ENCODE results near the gene CELF1. TPM values are rescaled to one million over a fixed set of nuclear protein-coding genes. Genes with fewer than 3 reads are reported as not detected.

CELF1 gene
- total and polyA plus RNA-seq, 9 of the 15 experiments (the other 6 are each of a cell fraction or from before 2014, with no cell fraction given): 11.3 to 142 (median 77.4) TPM

DNA sequence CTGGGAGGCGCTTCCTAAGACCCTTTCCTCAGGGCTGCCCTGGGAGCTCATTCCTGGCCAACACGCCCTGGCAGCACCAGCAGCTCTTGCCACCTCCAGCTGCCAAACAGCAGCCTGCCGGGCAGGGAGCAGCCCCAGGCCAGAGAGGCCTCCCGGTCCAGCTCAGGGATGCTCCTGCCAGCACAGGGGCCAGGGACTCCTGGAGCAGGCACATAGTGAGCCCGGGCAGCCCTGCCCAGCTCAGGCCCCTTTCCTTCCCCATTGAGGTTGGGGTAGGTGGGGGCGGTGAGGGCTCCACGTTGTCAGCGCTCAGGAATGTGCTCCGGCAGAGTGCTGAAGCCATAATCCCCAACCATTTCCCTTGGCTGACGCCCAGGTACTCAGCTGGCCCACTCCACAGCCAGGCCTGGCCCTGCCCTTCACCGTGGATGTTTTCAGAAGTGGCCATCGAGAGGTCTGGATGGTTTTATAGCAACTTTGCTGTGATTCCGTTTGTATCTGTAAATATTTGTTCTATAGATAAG, 136.9 kb downstream of the CELF1 start (continued):
- TF ChIP-seq, protein P1, sequence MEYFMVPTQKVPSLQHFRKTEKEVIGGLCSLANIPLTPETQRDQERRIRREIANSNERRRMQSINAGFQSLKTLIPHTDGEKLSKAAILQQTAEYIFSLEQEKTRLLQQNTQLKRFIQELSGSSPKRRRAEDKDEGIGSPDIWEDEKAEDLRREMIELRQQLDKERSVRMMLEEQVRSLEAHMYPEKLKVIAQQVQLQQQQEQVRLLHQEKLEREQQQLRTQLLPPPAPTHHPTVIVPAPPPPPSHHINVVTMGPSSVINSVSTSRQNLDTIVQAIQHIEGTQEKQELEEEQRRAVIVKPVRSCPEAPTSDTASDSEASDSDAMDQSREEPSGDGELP (CRISPR knock-in tag; IDR thresholded peaks at IDR 0.05; ENCODE audit: borderline replicate concordance): 0 out of 2 replicates have a peak, but pooled peaks have one; percentile 21
- TF ChIP-seq, protein P2, sequence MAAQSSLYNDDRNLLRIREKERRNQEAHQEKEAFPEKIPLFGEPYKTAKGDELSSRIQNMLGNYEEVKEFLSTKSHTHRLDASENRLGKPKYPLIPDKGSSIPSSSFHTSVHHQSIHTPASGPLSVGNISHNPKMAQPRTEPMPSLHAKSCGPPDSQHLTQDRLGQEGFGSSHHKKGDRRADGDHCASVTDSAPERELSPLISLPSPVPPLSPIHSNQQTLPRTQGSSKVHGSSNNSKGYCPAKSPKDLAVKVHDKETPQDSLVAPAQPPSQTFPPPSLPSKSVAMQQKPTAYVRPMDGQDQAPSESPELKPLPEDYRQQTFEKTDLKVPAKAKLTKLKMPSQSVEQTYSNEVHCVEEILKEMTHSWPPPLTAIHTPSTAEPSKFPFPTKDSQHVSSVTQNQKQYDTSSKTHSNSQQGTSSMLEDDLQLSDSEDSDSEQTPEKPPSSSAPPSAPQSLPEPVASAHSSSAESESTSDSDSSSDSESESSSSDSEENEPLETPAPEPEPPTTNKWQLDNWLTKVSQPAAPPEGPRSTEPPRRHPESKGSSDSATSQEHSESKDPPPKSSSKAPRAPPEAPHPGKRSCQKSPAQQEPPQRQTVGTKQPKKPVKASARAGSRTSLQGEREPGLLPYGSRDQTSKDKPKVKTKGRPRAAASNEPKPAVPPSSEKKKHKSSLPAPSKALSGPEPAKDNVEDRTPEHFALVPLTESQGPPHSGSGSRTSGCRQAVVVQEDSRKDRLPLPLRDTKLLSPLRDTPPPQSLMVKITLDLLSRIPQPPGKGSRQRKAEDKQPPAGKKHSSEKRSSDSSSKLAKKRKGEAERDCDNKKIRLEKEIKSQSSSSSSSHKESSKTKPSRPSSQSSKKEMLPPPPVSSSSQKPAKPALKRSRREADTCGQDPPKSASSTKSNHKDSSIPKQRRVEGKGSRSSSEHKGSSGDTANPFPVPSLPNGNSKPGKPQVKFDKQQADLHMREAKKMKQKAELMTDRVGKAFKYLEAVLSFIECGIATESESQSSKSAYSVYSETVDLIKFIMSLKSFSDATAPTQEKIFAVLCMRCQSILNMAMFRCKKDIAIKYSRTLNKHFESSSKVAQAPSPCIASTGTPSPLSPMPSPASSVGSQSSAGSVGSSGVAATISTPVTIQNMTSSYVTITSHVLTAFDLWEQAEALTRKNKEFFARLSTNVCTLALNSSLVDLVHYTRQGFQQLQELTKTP (IDR thresholded peaks at IDR 0.05; ENCODE audit: low read depth in 1 of 2, partially characterized antibody in 2 of 2): no peak
- TF ChIP-seq, protein P3, sequence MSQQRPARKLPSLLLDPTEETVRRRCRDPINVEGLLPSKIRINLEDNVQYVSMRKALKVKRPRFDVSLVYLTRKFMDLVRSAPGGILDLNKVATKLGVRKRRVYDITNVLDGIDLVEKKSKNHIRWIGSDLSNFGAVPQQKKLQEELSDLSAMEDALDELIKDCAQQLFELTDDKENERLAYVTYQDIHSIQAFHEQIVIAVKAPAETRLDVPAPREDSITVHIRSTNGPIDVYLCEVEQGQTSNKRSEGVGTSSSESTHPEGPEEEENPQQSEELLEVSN (IDR thresholded peaks at IDR 0.05; ENCODE audit: borderline replicate concordance in 1 of 2, extremely low read depth in 1 of 2, insufficient read depth in 1 of 2, insufficient read length in 1 of 2, low read depth in 1 of 2, low read length in 1 of 2, poor library complexity in 1 of 2, severe bottlenecking in 1 of 2): no peak
- TF ChIP-seq FOXP1 (CRISPR knock-in tag; IDR thresholded peaks at IDR 0.05) (0 out of 2 replicates have a peak, but pooled peaks have one; percentile 1), FOSL1 (tag; conservative IDR thresholded peaks at IDR 0.05) (no peak), POLR2A (conservative IDR thresholded peaks at IDR 0.05) (peak; percentile 53), ZNF589 (CRISPR knock-in tag; IDR thresholded peaks at IDR 0.05; ENCODE audit: low read depth) (no peak), TGIF2 (CRISPR knock-in tag; IDR thresholded peaks at IDR 0.05) (no peak), MCM2 (IDR thresholded peaks at IDR 0.05; ENCODE audit: low read depth) (no peak)
- TF ChIP-seq, protein P4, sequence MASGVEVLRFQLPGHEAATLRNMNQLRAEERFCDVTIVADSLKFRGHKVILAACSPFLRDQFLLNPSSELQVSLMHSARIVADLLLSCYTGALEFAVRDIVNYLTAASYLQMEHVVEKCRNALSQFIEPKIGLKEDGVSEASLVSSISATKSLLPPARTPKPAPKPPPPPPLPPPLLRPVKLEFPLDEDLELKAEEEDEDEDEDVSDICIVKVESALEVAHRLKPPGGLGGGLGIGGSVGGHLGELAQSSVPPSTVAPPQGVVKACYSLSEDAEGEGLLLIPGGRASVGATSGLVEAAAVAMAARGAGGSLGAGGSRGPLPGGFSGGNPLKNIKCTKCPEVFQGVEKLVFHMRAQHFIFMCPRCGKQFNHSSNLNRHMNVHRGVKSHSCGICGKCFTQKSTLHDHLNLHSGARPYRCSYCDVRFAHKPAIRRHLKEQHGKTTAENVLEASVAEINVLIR (CRISPR knock-in tag; IDR thresholded peaks at IDR 0.05): no peak

Small RNA genes within 50 kb of the gene (small RNA-seq; reads per million reads assigned to genes)
- gene RN7SL652P (not detected), gene RNU5E-10P (not detected)

Other genes starting within 250 kb of the CELF1 start
Only the 7 nearest of the 13 such genes appear.
- not detected in 2 replicates for gene RAPSN, start 104.0 kb downstream of the CELF1 start, total RNA-seq (2014; rRNA removed)
- gene RAPSN, start 104.0 kb downstream of the CELF1 start, total RNA-seq (2014; rRNA removed; fragmentation: Illumina TruSeq; extraction: Trizol): not detected in 2 replicates
- gene RAPSN, start 104.0 kb downstream of the CELF1 start, total RNA-seq (2015; rRNA removed; fragmentation: Illumina TruSeq; extraction: Trizol): 0.11 TPM in 1 of 2 replicates, not detected in the other
- 0.13 TPM in 1 of 2 replicates, not detected in the other for gene RAPSN, start 104.0 kb downstream of the CELF1 start, total RNA-seq (2021)
- 0.06 TPM in 1 of 2 replicates, not detected in the other for gene RAPSN, start 104.0 kb downstream of the CELF1 start, polyA plus RNA-seq (2011; rRNA removed)
- gene RAPSN, start 104.0 kb downstream of the CELF1 start, polyA plus RNA-seq (2014; fragmentation: Illumina TruSeq; extraction: Trizol): not detected in 2 replicates
- not detected for gene RAPSN, start 104.0 kb downstream of the CELF1 start, polyA plus RNA-seq (2014; fragmentation: Nextera tagmentation; extraction: Ambion mirVana)
- not detected in 2 replicates for gene RAPSN, start 104.0 kb downstream of the CELF1 start, polyA plus RNA-seq (2014; rRNA removed)
- gene PTPMT1, start 12.5 kb upstream of the CELF1 start, total RNA-seq (2014; rRNA removed): 140 and 146 TPM in 2 replicates
- 59.3 and 60.4 TPM in 2 replicates for gene PTPMT1, start 12.5 kb upstream of the CELF1 start, total RNA-seq (2014; rRNA removed; fragmentation: Illumina TruSeq; extraction: Trizol)
- gene PTPMT1, start 12.5 kb upstream of the CELF1 start, total RNA-seq (2015; rRNA removed; fragmentation: Illumina TruSeq; extraction: Trizol): 61.2 and 65.3 TPM in 2 replicates
- gene PTPMT1, start 12.5 kb upstream of the CELF1 start, total RNA-seq (2021): 67.2 and 83.6 TPM in 2 replicates
- gene PTPMT1, start 12.5 kb upstream of the CELF1 start, polyA plus RNA-seq (2011; rRNA removed): 69.8 and 80.0 TPM in 2 replicates
- 66.6 and 73.1 TPM in 2 replicates for gene PTPMT1, start 12.5 kb upstream of the CELF1 start, polyA plus RNA-seq (2014; fragmentation: Illumina TruSeq; extraction: Trizol)
- gene PTPMT1, start 12.5 kb upstream of the CELF1 start, polyA plus RNA-seq (2014; fragmentation: Nextera tagmentation; extraction: Ambion mirVana): 10 to 100 TPM; 10.4 to 16.5 TPM
- 109 and 144 TPM in 2 replicates for gene PTPMT1, start 12.5 kb upstream of the CELF1 start, polyA plus RNA-seq (2014; rRNA removed)
- gene KBTBD4, start 25.8 kb upstream of the CELF1 start, total RNA-seq (2014; rRNA removed): 9.1 and 11.2 TPM in 2 replicates
- 13.6 TPM in 2 replicates for gene KBTBD4, start 25.8 kb upstream of the CELF1 start, total RNA-seq (2014; rRNA removed; fragmentation: Illumina TruSeq; extraction: Trizol)
- 13.3 and 13.6 TPM in 2 replicates for gene KBTBD4, start 25.8 kb upstream of the CELF1 start, total RNA-seq (2015; rRNA removed; fragmentation: Illumina TruSeq; extraction: Trizol)
- gene KBTBD4, start 25.8 kb upstream of the CELF1 start, total RNA-seq (2021): 11.0 and 12.9 TPM in 2 replicates
- gene KBTBD4, start 25.8 kb upstream of the CELF1 start, polyA plus RNA-seq (2011; rRNA removed): 16.9 and 18.2 TPM in 2 replicates
- 13.0 and 13.1 TPM in 2 replicates for gene KBTBD4, start 25.8 kb upstream of the CELF1 start, polyA plus RNA-seq (2014; fragmentation: Illumina TruSeq; extraction: Trizol)
- gene KBTBD4, start 25.8 kb upstream of the CELF1 start, polyA plus RNA-seq (2014; fragmentation: Nextera tagmentation; extraction: Ambion mirVana): 10 to 100 TPM; 30.1 to 33.9 TPM
- 7.0 and 10.1 TPM in 2 replicates for gene KBTBD4, start 25.8 kb upstream of the CELF1 start, polyA plus RNA-seq (2014; rRNA removed)
- 203 and 207 TPM in 2 replicates for gene NDUFS3, start 25.9 kb upstream of the CELF1 start, total RNA-seq (2014; rRNA removed)
- 191 and 192 TPM in 2 replicates for gene NDUFS3, start 25.9 kb upstream of the CELF1 start, total RNA-seq (2014; rRNA removed; fragmentation: Illumina TruSeq; extraction: Trizol)
- gene NDUFS3, start 25.9 kb upstream of the CELF1 start, total RNA-seq (2015; rRNA removed; fragmentation: Illumina TruSeq; extraction: Trizol): 190 and 191 TPM in 2 replicates
- gene NDUFS3, start 25.9 kb upstream of the CELF1 start, total RNA-seq (2021): 229 and 238 TPM in 2 replicates
- gene NDUFS3, start 25.9 kb upstream of the CELF1 start, polyA plus RNA-seq (2011; rRNA removed): 302 and 343 TPM in 2 replicates
- 194 and 197 TPM in 2 replicates for gene NDUFS3, start 25.9 kb upstream of the CELF1 start, polyA plus RNA-seq (2014; fragmentation: Illumina TruSeq; extraction: Trizol)
- 10 to 100 TPM; 38.7 to 82.3 TPM for gene NDUFS3, start 25.9 kb upstream of the CELF1 start, polyA plus RNA-seq (2014; fragmentation: Nextera tagmentation; extraction: Ambion mirVana)
- 341 and 353 TPM in 2 replicates for gene NDUFS3, start 25.9 kb upstream of the CELF1 start, polyA plus RNA-seq (2014; rRNA removed)
- 0.14 TPM in 1 of 2 replicates, not detected in the other for gene FAM180B, start 33.5 kb upstream of the CELF1 start, total RNA-seq (2014; rRNA removed)
- gene FAM180B, start 33.5 kb upstream of the CELF1 start, total RNA-seq (2014; rRNA removed; fragmentation: Illumina TruSeq; extraction: Trizol): not detected in 2 replicates
- not detected in 2 replicates for gene FAM180B, start 33.5 kb upstream of the CELF1 start, total RNA-seq (2015; rRNA removed; fragmentation: Illumina TruSeq; extraction: Trizol)
- not detected in 2 replicates for gene FAM180B, start 33.5 kb upstream of the CELF1 start, total RNA-seq (2021)
- not detected in 2 replicates for gene FAM180B, start 33.5 kb upstream of the CELF1 start, polyA plus RNA-seq (2011; rRNA removed)
- not detected in 2 replicates for gene FAM180B, start 33.5 kb upstream of the CELF1 start, polyA plus RNA-seq (2014; fragmentation: Illumina TruSeq; extraction: Trizol)
- not detected for gene FAM180B, start 33.5 kb upstream of the CELF1 start, polyA plus RNA-seq (2014; fragmentation: Nextera tagmentation; extraction: Ambion mirVana)
- 0.05 TPM in 1 of 2 replicates, not detected in the other for gene FAM180B, start 33.5 kb upstream of the CELF1 start, polyA plus RNA-seq (2014; rRNA removed)
- not detected in 2 replicates for gene C1QTNF4, start 41.3 kb upstream of the CELF1 start, total RNA-seq (2014; rRNA removed)
- gene C1QTNF4, start 41.3 kb upstream of the CELF1 start, total RNA-seq (2014; rRNA removed; fragmentation: Illumina TruSeq; extraction: Trizol): not detected in 2 replicates
- not detected in 2 replicates for gene C1QTNF4, start 41.3 kb upstream of the CELF1 start, total RNA-seq (2015; rRNA removed; fragmentation: Illumina TruSeq; extraction: Trizol)
- not detected in 2 replicates for gene C1QTNF4, start 41.3 kb upstream of the CELF1 start, total RNA-seq (2021)
- gene C1QTNF4, start 41.3 kb upstream of the CELF1 start, polyA plus RNA-seq (2011; rRNA removed): not detected in 2 replicates
- not detected in 2 replicates for gene C1QTNF4, start 41.3 kb upstream of the CELF1 start, polyA plus RNA-seq (2014; fragmentation: Illumina TruSeq; extraction: Trizol)
- gene C1QTNF4, start 41.3 kb upstream of the CELF1 start, polyA plus RNA-seq (2014; fragmentation: Nextera tagmentation; extraction: Ambion mirVana): not detected
- gene C1QTNF4, start 41.3 kb upstream of the CELF1 start, polyA plus RNA-seq (2014; rRNA removed): not detected in 2 replicates
- 95.4 and 124 TPM in 2 replicates for gene MTCH2, start 89.4 kb upstream of the CELF1 start, total RNA-seq (2014; rRNA removed)
- 245 and 293 TPM in 2 replicates for gene MTCH2, start 89.4 kb upstream of the CELF1 start, total RNA-seq (2014; rRNA removed; fragmentation: Illumina TruSeq; extraction: Trizol)
- 154 and 162 TPM in 2 replicates for gene MTCH2, start 89.4 kb upstream of the CELF1 start, total RNA-seq (2015; rRNA removed; fragmentation: Illumina TruSeq; extraction: Trizol)
- gene MTCH2, start 89.4 kb upstream of the CELF1 start, total RNA-seq (2021): 266 and 273 TPM in 2 replicates
- 125 and 198 TPM in 2 replicates for gene MTCH2, start 89.4 kb upstream of the CELF1 start, polyA plus RNA-seq (2011; rRNA removed)
- gene MTCH2, start 89.4 kb upstream of the CELF1 start, polyA plus RNA-seq (2014; fragmentation: Illumina TruSeq; extraction: Trizol): 194 and 219 TPM in 2 replicates
- gene MTCH2, start 89.4 kb upstream of the CELF1 start, polyA plus RNA-seq (2014; fragmentation: Nextera tagmentation; extraction: Ambion mirVana): 100 to 1,000 TPM; 607 to 620 TPM
- gene MTCH2, start 89.4 kb upstream of the CELF1 start, polyA plus RNA-seq (2014; rRNA removed): 117 and 134 TPM in 2 replicates